Measurements from ENCODE around the gene NCKAP5. TPM values are rescaled to one million over a fixed set of nuclear protein-coding genes. Genes with fewer than 3 reads are reported as not detected.

Gene NCKAP5
- total and polyA plus RNA-seq, 9 of the 15 experiments (the other 6 are each of a cell fraction or from before 2014, with no cell fraction given): not detected

- Histone ChIP-seq H3K9me1 (ENCODE audit: control insufficient read depth, insufficient read depth, low read length) (no peaks in the 10 kb centered on the region), H3K4me3 (no peak overlapping the region), H3K27ac (ENCODE audit: extremely low read depth, low read depth, low read length) (no peak overlapping the region), H3K27me3 (ENCODE audit: control insufficient read depth in 2 of 2, insufficient read depth in 2 of 2, low read length in 2 of 2) (no peaks in the 10 kb centered on the region), H3K4me2 (ENCODE audit: insufficient read depth, low read length) (no peak overlapping the region), H3K9ac (ENCODE audit: insufficient read depth in 1 of 2, low read depth in 2 of 2, low read length in 2 of 2) (no peak overlapping the region), H3K9me3 (replicated peaks; ENCODE audit: control insufficient read depth, insufficient read depth, low read depth, low read length) (no peaks in the 10 kb centered on the region), H2AFZ (ENCODE audit: low read depth, low read length) (no peak overlapping the region), H4K20me1 (replicated peaks; ENCODE audit: control insufficient read depth, insufficient read depth, low read length) (no peaks in the 10 kb centered on the region), H3K79me2 (ENCODE audit: control insufficient read depth, insufficient read depth, low read length) (no peaks in the 10 kb centered on the region), H3K4me1 (replicated peaks in 1 of 2; ENCODE audit: control insufficient read depth in 2 of 2, insufficient read depth in 2 of 2, low read length in 2 of 2) (no peaks in the 10 kb centered on the region), H3K36me3 (ENCODE audit: control insufficient read depth, insufficient read depth, low read length) (no peaks in the 10 kb centered on the region)
- WGBS (ENCODE audit: insufficient coverage, low coverage, missing lambda C conversion rate): 0% methylated on average over 6 of the region's 6 CpGs
- FAIRE-seq (no peak), DNase-seq (ENCODE audit: extremely low read depth in 1 of 4, low spot score in 3 of 4) (no peak), ATAC-seq (no peak)
- no TSS peak for BruUV-seq (replicated peaks)
- CTCF ChIA-PET (ENCODE audit: low intra/inter-chr PET ratio): no interaction called here
- intact Hi-C loops (cut with micrococcal nuclease) (no loop called here), in situ Hi-C loops (cut with MboI) (no loop called here)
- POLR2A ChIA-PET: interaction anchor here (0.6 kb wide), 1 partner anchor 118 kb away, joined by 3 read pairs; no protein-coding TSS in a partner anchor
- TF ChIP-seq DIDO1 (tag; IDR thresholded peaks at IDR 0.05; ENCODE audit: low read depth) (no peak), ZNF282 (CRISPR knock-in tag; IDR thresholded peaks at IDR 0.05) (no peak), ZEB2 (IDR thresholded peaks at IDR 0.05) (no peak)
Observed at GRCh38 chr2:133012847-133013734, 555.2 kb downstream of the NCKAP5 start.

DNA sequence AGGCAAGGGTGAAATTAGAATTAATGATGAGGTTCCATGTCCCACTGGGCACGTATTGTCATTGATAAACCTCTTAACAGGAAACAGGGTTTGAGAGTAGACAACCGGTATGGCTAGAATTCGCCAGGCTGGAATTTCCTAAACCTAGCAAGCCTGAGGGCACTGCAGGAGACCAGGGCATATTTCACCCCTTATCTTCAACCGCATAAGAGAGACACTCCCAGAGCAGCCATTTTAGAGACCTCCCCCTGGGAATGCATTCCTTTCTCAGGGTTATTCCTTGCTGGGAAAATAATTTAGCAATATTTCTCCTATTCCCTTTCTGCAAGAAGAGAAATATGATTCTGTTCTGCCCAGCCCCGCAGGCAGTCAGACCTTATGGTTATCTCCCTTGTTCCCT lies 563.6 kb downstream of the NCKAP5 start:
- in situ Hi-C loops (cut with MboI) (no loop called here), intact Hi-C loops (cut with micrococcal nuclease) (no loop called here)
- H3K9ac ChIP-seq (ENCODE audit: insufficient read depth in 1 of 2, low read depth in 2 of 2, low read length in 2 of 2): no peak overlapping the region
- no peaks in the 10 kb centered on the region for H3K4me1 ChIP-seq (replicated peaks in 1 of 2; ENCODE audit: control insufficient read depth in 2 of 2, insufficient read depth in 2 of 2, low read length in 2 of 2)
- no TSS peak for BruUV-seq (replicated peaks)
- H3K27ac ChIP-seq (ENCODE audit: extremely low read depth, low read depth, low read length): no peak overlapping the region
- H3K9me3 ChIP-seq (replicated peaks; ENCODE audit: control insufficient read depth, insufficient read depth, low read depth, low read length): no peaks in the 10 kb centered on the region
- 7% methylated on average over 5 of the region's 5 CpGs for WGBS (ENCODE audit: insufficient coverage, low coverage, missing lambda C conversion rate)
- POLR2A ChIA-PET: no interaction called here
- FAIRE-seq: no peak
- no peaks in the 10 kb centered on the region for H3K27me3 ChIP-seq (ENCODE audit: control insufficient read depth in 2 of 2, insufficient read depth in 2 of 2, low read length in 2 of 2)
- no peaks in the 10 kb centered on the region for H4K20me1 ChIP-seq (replicated peaks; ENCODE audit: control insufficient read depth, insufficient read depth, low read length)
- no peak overlapping the region for H3K4me2 ChIP-seq (ENCODE audit: insufficient read depth, low read length)
- H3K79me2 ChIP-seq (ENCODE audit: control insufficient read depth, insufficient read depth, low read length): no peaks in the 10 kb centered on the region
- H3K36me3 ChIP-seq (ENCODE audit: control insufficient read depth, insufficient read depth, low read length): no peaks in the 10 kb centered on the region
- no peak for DNase-seq (ENCODE audit: extremely low read depth in 1 of 4, low spot score in 3 of 4)
- no peak overlapping the region for H3K4me3 ChIP-seq
- no peak overlapping the region for H2AFZ ChIP-seq (ENCODE audit: low read depth, low read length)
- CTCF ChIA-PET (ENCODE audit: low intra/inter-chr PET ratio): no interaction called here
- ATAC-seq: no peak
- no peaks in the 10 kb centered on the region for H3K9me1 ChIP-seq (ENCODE audit: control insufficient read depth, insufficient read depth, low read length)
- no peak for TF ChIP-seq ELF4 (CRISPR knock-in tag; IDR thresholded peaks at IDR 0.05)
- no peak for TF ChIP-seq NR2F6 (CRISPR knock-in tag; IDR thresholded peaks at IDR 0.05)
- no peak for TF ChIP-seq ZNF212 (CRISPR knock-in tag; IDR thresholded peaks at IDR 0.05)
- TF ChIP-seq HEY1 (CRISPR knock-in tag; IDR thresholded peaks at IDR 0.05; ENCODE audit: borderline replicate concordance): no peak
- no peak for TF ChIP-seq ZNF518B (CRISPR knock-in tag; IDR thresholded peaks at IDR 0.05)
- no peak for TF ChIP-seq CTBP1 (IDR thresholded peaks at IDR 0.05; ENCODE audit: borderline replicate concordance)
- TF ChIP-seq FOXK1 (CRISPR knock-in tag; IDR thresholded peaks at IDR 0.05; ENCODE audit: borderline replicate concordance): no peak

All from K562 (cell line).